ENCODE data around the gene ROBO1.

DNA sequence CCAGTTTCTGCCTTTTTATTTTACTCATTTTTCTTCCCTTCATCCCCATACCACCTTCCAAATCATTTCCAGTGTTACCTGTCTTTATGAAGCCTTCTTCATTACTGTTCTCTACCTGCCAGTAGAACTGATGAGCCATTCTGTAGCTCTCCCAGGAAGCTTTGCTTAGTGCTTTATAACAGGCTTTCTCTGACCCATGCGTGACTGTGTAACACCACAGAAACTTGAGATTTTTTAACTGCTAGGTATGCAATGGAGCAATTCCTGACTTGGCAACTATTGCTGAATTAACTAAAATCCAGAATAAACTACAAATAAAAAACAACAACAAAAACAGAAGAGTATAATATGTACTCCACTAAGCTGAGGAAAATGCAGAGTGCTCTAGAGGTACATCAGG is 289.2 kb downstream of the ROBO1 start:
- TF ChIP-seq CTCF (IDR thresholded peaks at IDR 0.05) (no peak), POLR2A (IDR thresholded peaks at IDR 0.05) (no peak)

Data from thyroid gland (tissue), 4 donors.